Placental pericyte (primary cell): ENCODE data around the gene NGRN. TPM values are rescaled to one million over a fixed set of nuclear protein-coding genes. Genes with fewer than 3 reads are reported as not detected.

Source experiments
- small RNA-seq: library from RNA; depleted of rRNA; stranded (forward); fragments of <200 nt; gene quantifications from one replicate; pipeline ENCODE3, GENCODE V24; 2012; ENCODE audit warnings: low replicate concordance
- total RNA-seq: library from RNA; depleted of rRNA; stranded (reverse); fragments of >200 nt; gene quantifications from 2 replicates; pipeline ENCODE4 v1.2.3, GENCODE V29; 2012

Gene NGRN
- 61.9 and 80.7 TPM in 2 replicates for total RNA-seq

GRCh38 chr15:90265271-90266060 is at the start of gene NGRN:
NGRN (plus strand) TSS chr15:90265672; CDS start chr15:90265713, 41 bp downstream.

GRCh38 chr15:90233387-90234095 is 31.9 kb upstream of the NGRN start, which contains the start of gene CIB1:
CIB1 (minus strand) TSS chr15:90233941; CDS start chr15:90233885, 56 bp downstream.

GRCh38 chr15:90234096-90234988 is 31.1 kb upstream of the NGRN start, which contains the start of gene GDPGP1:
GDPGP1 (plus strand) TSS chr15:90234209; CDS start chr15:90240909, 6,700 bp downstream.

GRCh38 chr15:90249203-90249863 is 16.1 kb upstream of the NGRN start, which contains the start of gene TTLL13:
TTLL13 (plus strand) TSS chr15:90249556; CDS start chr15:90250631, 1,075 bp downstream.

Small RNA genes lying within 50 kb of the gene (small RNA-seq; reads per million reads assigned to genes)
- gene AC091167.3 (not detected), gene RN7SL736P (not detected)

Other genes with a start within 250 kb of the NGRN start
- gene IDH2, start 163.2 kb upstream of the NGRN start, total RNA-seq: 52.3 and 65.7 TPM in 2 replicates
- gene SEMA4B, start 64.3 kb upstream of the NGRN start, total RNA-seq: 23.9 and 27.2 TPM in 2 replicates
- 21.9 and 37.0 TPM in 2 replicates for gene CIB1, start 31.7 kb upstream of the NGRN start, total RNA-seq
- 3.3 and 6.3 TPM in 2 replicates for gene GDPGP1, start 31.5 kb upstream of the NGRN start, total RNA-seq
- not detected in 2 replicates for gene TTLL13, start 16.1 kb upstream of the NGRN start, total RNA-seq
- 0.44 and 1.3 TPM in 2 replicates for gene ZNF774, start 86.6 kb downstream of the NGRN start, total RNA-seq
- gene IQGAP1, start 122.6 kb downstream of the NGRN start, total RNA-seq: 300 and 381 TPM in 2 replicates